GM12873 (cell line): ENCODE results near the gene DDHD1.

ENCODE experiments used
- TF ChIP-seq, protein P1 (sequence below): IDR thresholded peaks from 2 replicates; pipeline ENCODE4 v1.5.1; 2012; ENCODE audit warnings: low read depth, mild to moderate bottlenecking, moderate library complexity, low read length, control low read depth; ENCODE audit not compliant: insufficient read depth; ENCODE audit errors: missing control alignments

Gene DDHD1

DNA sequence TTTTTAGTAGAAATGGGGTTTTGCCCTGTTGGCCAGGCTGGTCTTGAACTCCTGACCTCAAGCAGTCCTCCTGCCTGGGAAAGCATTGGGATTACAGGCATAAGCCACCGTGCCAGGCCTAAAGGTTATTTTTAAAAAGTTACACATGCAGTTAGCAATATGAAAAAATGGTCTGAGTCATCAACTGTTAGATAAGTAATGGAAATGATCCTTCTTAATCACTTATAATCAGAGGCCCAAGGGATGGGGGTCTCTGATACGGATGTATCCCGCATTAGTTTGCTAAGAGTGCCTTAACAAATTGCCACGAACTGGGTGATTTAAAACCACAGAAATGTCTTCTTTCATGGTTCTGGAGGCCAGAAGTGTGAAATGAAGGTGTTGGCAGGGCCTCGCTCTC is 148.1 kb downstream of the DDHD1 start:
- TF ChIP-seq, protein P1, sequence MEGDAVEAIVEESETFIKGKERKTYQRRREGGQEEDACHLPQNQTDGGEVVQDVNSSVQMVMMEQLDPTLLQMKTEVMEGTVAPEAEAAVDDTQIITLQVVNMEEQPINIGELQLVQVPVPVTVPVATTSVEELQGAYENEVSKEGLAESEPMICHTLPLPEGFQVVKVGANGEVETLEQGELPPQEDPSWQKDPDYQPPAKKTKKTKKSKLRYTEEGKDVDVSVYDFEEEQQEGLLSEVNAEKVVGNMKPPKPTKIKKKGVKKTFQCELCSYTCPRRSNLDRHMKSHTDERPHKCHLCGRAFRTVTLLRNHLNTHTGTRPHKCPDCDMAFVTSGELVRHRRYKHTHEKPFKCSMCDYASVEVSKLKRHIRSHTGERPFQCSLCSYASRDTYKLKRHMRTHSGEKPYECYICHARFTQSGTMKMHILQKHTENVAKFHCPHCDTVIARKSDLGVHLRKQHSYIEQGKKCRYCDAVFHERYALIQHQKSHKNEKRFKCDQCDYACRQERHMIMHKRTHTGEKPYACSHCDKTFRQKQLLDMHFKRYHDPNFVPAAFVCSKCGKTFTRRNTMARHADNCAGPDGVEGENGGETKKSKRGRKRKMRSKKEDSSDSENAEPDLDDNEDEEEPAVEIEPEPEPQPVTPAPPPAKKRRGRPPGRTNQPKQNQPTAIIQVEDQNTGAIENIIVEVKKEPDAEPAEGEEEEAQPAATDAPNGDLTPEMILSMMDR, result no peak

DNA sequence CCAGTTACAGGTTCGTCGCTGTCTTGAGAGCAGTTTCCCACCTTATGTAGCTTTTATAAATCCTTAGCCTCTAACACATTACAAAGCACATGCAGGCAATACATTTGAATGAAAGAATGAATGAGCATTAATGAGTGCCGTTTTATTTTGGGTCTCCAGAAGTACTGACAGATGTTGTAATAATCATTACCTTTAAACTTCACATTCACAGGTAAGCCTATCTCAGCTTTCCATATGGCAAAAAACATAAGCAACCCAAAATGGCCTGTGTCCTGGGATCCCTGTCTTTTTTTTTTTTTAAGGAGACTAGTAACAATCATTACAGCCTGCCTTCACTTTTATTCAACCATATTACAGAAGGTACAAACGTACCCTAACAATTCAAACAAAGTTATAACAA is 149.3 kb downstream of the DDHD1 start:
- TF ChIP-seq, protein P1, result no peak

DNA sequence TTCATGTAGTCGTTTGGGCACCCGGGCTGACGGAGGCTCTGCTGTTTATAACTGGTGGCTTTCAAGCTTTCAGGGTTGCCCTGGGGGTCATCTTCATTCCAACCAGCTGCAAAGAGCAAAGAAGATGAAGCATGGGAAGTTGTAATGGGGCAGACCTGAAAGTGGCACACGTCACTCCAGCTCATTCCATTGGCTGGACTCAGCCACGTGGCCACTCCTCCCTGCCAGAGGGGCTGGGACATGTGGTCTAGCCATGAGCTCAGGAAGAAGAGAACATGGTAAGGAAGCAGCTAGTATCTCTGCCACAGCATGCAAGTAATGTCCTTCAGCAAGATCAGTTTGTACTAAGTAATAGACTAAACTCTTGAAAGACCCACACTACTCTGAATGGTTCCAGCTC is 150.5 kb downstream of the DDHD1 start:
- TF ChIP-seq, protein P1, result no peak

DNA sequence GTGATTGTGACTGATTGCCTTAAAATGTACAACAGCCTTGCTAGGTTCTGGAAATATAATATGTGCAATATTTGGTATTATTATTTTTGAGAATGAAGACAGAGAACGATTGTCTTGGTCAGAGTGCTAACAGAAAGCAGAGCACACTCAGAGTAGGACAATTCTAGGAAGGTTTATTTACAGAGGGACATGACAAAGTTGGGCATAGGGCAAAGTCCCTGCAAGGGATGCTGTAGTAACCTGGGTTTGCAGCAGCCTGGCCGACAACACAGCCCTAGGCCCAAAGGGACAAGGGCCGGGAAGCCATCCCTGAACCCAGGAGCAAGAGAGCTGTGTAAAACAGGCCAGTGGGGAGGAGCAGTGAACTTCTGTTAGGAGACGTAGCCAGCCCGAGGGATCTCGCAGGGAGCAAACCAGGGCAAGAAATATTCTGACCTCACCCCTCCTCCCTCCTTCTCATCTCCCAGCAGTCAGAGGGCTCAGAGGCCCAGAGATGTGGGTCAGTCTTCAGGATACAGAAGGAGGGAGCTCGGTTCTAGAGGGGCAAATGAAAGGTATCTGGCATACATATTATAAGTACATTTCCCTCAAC is 151.2 kb downstream of the DDHD1 start:
- TF ChIP-seq, protein P1, result no peak

DNA sequence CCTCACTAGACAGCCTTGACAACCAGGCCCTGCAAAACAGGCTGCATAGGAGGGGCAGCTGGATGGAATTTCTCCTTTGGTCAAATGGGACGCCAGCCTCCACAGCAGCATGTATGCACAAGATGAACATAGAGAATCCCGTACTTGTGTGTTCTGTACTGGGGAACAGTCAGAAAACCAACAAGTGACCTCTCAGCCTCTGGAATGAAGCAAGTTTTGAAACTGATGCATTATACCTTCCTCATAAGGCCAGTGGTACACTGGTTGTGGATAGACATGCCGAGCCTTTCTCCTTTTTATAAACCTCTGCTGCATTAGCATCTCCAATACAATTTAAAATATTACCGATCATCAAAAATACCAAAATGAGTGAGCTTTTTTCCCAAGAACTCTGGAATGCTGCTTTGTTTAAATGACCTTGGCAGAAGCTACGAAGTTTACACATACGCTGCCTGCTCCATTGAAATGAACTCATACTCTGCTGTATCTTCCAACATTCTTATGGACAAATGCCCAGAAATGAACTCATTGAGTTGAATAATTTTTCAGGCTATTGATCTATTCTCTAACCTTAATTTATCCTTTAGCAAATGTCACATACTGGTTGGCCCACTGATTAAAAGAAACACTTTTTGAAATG is 154.6 kb downstream of the DDHD1 start:
- TF ChIP-seq, protein P1, result no peak

DNA sequence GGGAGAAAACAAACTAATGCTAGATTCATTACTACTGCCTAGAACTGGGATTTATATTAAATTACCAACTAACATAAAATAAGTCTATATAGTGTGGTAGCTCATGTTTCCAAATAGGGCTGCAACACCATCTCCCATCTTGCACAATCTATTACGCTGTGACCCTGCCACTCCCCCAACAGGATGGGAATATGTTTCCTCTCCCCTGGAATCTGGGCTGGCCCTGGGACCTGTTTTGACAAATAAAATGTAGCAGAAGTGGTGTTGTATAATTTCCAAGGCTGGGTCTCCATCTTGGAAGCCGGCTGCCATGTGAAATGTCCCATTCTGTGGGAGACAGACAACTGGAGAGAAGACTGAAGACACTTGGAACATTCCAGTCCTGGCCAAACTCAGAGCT is 156.6 kb downstream of the DDHD1 start:
- TF ChIP-seq, protein P1, result no peak

DNA sequence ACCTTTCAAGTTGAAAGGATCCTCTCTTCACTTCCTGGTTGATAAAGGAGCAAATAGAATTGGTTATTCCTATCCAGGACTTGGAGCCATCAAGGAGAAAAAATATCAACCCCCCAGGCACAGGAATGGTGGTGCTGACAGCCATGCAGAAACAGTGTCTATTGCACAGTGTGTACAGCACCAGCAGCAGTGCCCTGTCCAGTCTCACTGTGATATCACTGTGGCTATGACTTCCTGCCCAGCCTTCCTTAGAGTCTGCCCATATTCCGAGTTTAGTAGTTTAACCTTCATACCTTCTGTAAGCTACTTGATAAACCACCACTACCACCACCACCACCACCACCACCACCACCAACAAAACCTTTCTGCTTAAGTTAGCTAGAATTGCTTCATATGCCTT is 157.1 kb downstream of the DDHD1 start:
- TF ChIP-seq, protein P1, result no peak
